SU-DHL-6 (cell line): Measurements from ENCODE around the gene DCDC1.
"Not testable (repeated sequence)": the region's sequence is repeated elsewhere in the genome, so short reads cannot be mapped to it uniquely, and the experiment has no call there.

Experiments used
- H2AFZ ChIP-seq: fragments of 200-600 bp; sonication (generic); 2 replicates; pipeline ENCODE4 v1.6.1; 2014; ENCODE audit warnings: low read depth, mild to moderate bottlenecking, moderate library complexity, mixed read lengths, antibody characterized with exemption, low read length; ENCODE audit not compliant: severe bottlenecking
- H3F3A ChIP-seq: fragments of 200-600 bp; shearing (Covaris generic); 2 replicates; pipeline ENCODE4 v1.6.0; 2016; ENCODE audit warnings: antibody characterized with exemption, mild to moderate bottlenecking; ENCODE audit not compliant: insufficient read depth
- H3K27ac ChIP-seq: fragments of 200-600 bp; sonication (generic); 2 replicates; pipeline ENCODE4 v1.5.1; 2016; ENCODE audit warnings: low read depth, mild to moderate bottlenecking, low read length, moderate library complexity, mixed read lengths
- H3K27me3 ChIP-seq: fragments of 200-600 bp; sonication (generic), shearing (Covaris generic); 2 replicates; pipeline ENCODE4 v1.6.0; 2014; ENCODE audit warnings: mild to moderate bottlenecking, low read length
- H3K36me3 ChIP-seq: fragments of 200-600 bp; sonication (generic); 2 replicates; pipeline ENCODE4 v1.6.1; 2014; ENCODE audit warnings: mild to moderate bottlenecking, low read length, mixed read lengths
- H3K4me2 ChIP-seq: fragments of 300-600, 200-600 bp; shearing (Covaris generic), sonication (generic); 2 replicates; pipeline ENCODE4 v1.6.0; 2014; ENCODE audit warnings: low read length, low read depth, mild to moderate bottlenecking; ENCODE audit not compliant: poor library complexity, severe bottlenecking
- H3K4me3 ChIP-seq: fragments of 200-600 bp; sonication (generic); 2 replicates; pipeline ENCODE4 v1.5.1; 2014; ENCODE audit warnings: antibody characterized with exemption, low read length, mild to moderate bottlenecking, mixed read lengths; ENCODE audit not compliant: insufficient read depth, poor library complexity, severe bottlenecking
- H3K79me2 ChIP-seq: fragments of 200-600 bp; sonication (generic); 2 replicates; pipeline ENCODE4 v1.6.1; 2014; ENCODE audit warnings: mild to moderate bottlenecking, low read length, moderate library complexity; ENCODE audit not compliant: insufficient read depth
- H3K9ac ChIP-seq: fragments of 200-600 bp; sonication (generic); 2 replicates; pipeline ENCODE4 v1.7.0; 2014; ENCODE audit warnings: mild to moderate bottlenecking, low read length
- H3K9me2 ChIP-seq: fragments of 200-600 bp; sonication (generic); replicated peaks from 2 replicates; pipeline ENCODE4 v1.6.1; 2014; ENCODE audit warnings: low read length; ENCODE audit not compliant: insufficient read depth
- H3K9me3 ChIP-seq: fragments of 200-600 bp; sonication (generic); 2 replicates; pipeline ENCODE4 v1.6.1; 2014; ENCODE audit warnings: low read length, mixed read lengths; ENCODE audit not compliant: insufficient read depth
- H4K20me1 ChIP-seq: fragments of 200-600 bp; sonication (generic); 2 replicates; pipeline ENCODE4 v1.6.1; 2014; ENCODE audit warnings: low read depth, mild to moderate bottlenecking, antibody characterized with exemption, low read length, moderate library complexity, mixed read lengths
- EZH2phosphoT487 ChIP-seq: fragments of 200-600 bp; sonication (generic), shearing (Covaris generic); conservative IDR thresholded peaks from 2 replicates; pipeline ENCODE4 v1.6.1; 2018; ENCODE audit warnings: mild to moderate bottlenecking, antibody characterized with exemption, low read length, moderate library complexity, mixed read lengths
- TF ChIP-seq, protein P1 (sequence below): fragments of 200-600 bp; sonication (generic); IDR thresholded peaks from one replicate; pipeline ENCODE4 v1.5.1; 2017; ENCODE audit warnings: antibody characterized with exemption, mild to moderate bottlenecking, low read length, moderate library complexity; ENCODE audit not compliant: insufficient read depth, poor library complexity, severe bottlenecking

Gene DCDC1

GRCh38 chr11:31326470-31327148 lies 42.9 kb downstream of the DCDC1 start:
- Histone ChIP-seq H3K36me3 (no peaks in the 10 kb centered on the region), H3K27ac (no peak overlapping the region), H3K4me3 (no peak overlapping the region), H4K20me1 (no peaks in the 10 kb centered on the region), H2AFZ (no peak overlapping the region), H3F3A (no peaks in the 10 kb centered on the region), H3K9ac (no peak overlapping the region), H3K9me3 (no peaks in the 10 kb centered on the region), H3K27me3 (no peaks in the 10 kb centered on the region), H3K4me2 (no peak overlapping the region), H3K9me2 (no peaks in the 10 kb centered on the region), H3K79me2 (no peaks in the 10 kb centered on the region)
- TF ChIP-seq, protein P1, sequence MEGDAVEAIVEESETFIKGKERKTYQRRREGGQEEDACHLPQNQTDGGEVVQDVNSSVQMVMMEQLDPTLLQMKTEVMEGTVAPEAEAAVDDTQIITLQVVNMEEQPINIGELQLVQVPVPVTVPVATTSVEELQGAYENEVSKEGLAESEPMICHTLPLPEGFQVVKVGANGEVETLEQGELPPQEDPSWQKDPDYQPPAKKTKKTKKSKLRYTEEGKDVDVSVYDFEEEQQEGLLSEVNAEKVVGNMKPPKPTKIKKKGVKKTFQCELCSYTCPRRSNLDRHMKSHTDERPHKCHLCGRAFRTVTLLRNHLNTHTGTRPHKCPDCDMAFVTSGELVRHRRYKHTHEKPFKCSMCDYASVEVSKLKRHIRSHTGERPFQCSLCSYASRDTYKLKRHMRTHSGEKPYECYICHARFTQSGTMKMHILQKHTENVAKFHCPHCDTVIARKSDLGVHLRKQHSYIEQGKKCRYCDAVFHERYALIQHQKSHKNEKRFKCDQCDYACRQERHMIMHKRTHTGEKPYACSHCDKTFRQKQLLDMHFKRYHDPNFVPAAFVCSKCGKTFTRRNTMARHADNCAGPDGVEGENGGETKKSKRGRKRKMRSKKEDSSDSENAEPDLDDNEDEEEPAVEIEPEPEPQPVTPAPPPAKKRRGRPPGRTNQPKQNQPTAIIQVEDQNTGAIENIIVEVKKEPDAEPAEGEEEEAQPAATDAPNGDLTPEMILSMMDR = no peak
- TF ChIP-seq EZH2phosphoT487 = no peak

DNA sequence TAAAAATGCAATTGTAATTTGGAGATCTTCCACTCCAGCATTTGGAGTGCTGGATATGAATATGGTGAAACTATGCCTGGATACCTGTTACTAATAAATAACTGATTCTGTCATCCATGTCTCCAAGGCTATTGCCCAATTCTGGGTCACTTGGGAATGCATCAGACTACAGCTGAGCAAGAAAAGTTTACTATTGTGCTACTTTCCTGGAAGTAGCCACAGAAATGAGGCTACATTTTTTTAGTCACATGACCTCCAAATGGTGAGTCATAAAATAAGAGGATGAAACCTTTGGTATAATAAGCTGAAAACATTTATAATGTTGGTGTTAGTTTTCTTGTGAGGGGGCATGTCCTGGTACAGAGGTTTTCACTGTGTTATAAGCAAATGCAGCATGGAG lies 44.4 kb downstream of the DCDC1 start:
- no peaks in the 10 kb centered on the region for H3K79me2 ChIP-seq
- H3K9me3 ChIP-seq = no peaks in the 10 kb centered on the region
- H4K20me1 ChIP-seq = no peaks in the 10 kb centered on the region
- no peak overlapping the region for H3K9ac ChIP-seq
- H3K27ac ChIP-seq = no peak overlapping the region
- no peak overlapping the region for H3K4me2 ChIP-seq
- TF ChIP-seq, protein P1 = no peak
- no peak for TF ChIP-seq EZH2phosphoT487
- no peaks in the 10 kb centered on the region for H3K9me2 ChIP-seq
- no peaks in the 10 kb centered on the region for H3K36me3 ChIP-seq
- no peak overlapping the region for H3K4me3 ChIP-seq
- H3K27me3 ChIP-seq = no peaks in the 10 kb centered on the region
- no peak overlapping the region for H2AFZ ChIP-seq
- no peaks in the 10 kb centered on the region for H3F3A ChIP-seq

DNA sequence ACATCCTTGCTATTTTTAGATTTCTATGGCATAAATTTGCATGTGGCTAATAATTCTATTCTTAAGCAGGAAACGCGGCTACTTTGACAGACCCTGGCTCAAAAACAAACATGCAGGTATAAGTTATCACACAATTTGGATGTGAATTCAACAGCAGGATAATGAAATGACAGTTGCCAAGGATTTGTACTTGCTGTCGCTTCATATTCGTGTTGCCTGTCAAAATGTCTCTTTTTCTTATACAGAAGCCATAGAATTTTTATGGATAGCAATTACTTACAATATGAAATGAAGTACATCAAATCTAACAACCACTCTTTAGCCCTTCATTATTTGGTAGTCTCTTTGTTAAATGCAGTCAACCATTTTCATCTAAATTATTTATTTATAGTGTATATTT lies 46.4 kb downstream of the DCDC1 start:
- Histone ChIP-seq H3K27me3 (no peaks in the 10 kb centered on the region), H3K9me2 (no peaks in the 10 kb centered on the region), H3K36me3 (no peaks in the 10 kb centered on the region), H3K4me3 (no peak overlapping the region), H3F3A (no peaks in the 10 kb centered on the region), H3K9me3 (no peaks in the 10 kb centered on the region), H3K79me2 (no peaks in the 10 kb centered on the region), H3K4me2 (no peak overlapping the region), H3K9ac (no peak overlapping the region), H2AFZ (no peak overlapping the region), H4K20me1 (no peaks in the 10 kb centered on the region), H3K27ac (no peak overlapping the region)
- TF ChIP-seq, protein P1 = no peak
- TF ChIP-seq EZH2phosphoT487 = no peak

DNA sequence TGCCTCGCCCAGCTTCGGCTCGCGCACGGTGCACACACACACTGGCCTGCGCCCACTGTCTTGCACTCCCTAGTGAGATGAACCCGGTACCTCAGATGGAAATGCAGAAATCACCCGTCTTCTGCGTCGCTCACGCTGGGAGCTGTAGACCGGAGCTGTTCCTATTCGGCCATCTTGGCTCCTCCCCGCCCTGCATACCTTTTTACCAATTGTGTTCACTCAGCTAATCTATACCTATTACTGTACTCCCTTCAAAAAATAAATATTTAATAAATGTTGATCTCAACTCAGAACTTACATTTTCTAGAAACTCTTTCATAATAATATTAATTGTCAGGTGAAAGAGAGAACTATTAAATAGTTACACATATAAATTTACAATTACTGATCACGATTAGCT lies 48.0 kb downstream of the DCDC1 start:
- not testable (repeated sequence) for H3K36me3 ChIP-seq, H3K4me3 ChIP-seq

More for the DNA sequence above, 48.0 kb downstream of the DCDC1 start:
- H3F3A ChIP-seq, H3K79me2 ChIP-seq, H3K9me2 ChIP-seq, H3K9me3 ChIP-seq, H3K27ac ChIP-seq, H3K9ac ChIP-seq, H2AFZ ChIP-seq, H3K4me2 ChIP-seq, H3K27me3 ChIP-seq, H4K20me1 ChIP-seq: not testable (repeated sequence)
